Dedifferentiated amniotic fluid mesenchymal stem cell (primary cell): ENCODE data around the gene SRD5A3.

Source experiments
- DNase-seq: peaks from one replicate; pipeline ENCODE4 v3.0.0-alpha.2; 2016; ENCODE audit errors: extremely low spot score

The SRD5A3 gene

DNA sequence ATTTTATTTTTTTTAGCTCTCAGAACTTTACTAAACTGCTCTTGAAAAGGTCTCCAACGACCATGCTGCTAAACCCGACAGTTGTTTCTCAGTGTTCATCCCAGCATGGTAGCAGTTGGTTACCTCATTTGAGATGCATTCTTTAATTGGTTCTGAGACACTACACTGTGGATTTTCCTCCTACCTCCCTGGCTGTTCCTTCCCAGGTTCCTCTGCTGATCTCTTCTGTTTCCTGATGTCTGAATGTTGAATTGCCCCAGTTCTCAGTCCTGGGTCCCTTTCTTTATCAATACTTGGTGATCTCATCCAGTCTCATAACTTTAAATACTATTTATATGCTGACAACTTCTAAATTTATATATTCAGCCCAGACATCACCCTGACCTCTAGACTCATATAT lies 30.7 kb downstream of the SRD5A3 start:
- DNase-seq: no peak

DNA sequence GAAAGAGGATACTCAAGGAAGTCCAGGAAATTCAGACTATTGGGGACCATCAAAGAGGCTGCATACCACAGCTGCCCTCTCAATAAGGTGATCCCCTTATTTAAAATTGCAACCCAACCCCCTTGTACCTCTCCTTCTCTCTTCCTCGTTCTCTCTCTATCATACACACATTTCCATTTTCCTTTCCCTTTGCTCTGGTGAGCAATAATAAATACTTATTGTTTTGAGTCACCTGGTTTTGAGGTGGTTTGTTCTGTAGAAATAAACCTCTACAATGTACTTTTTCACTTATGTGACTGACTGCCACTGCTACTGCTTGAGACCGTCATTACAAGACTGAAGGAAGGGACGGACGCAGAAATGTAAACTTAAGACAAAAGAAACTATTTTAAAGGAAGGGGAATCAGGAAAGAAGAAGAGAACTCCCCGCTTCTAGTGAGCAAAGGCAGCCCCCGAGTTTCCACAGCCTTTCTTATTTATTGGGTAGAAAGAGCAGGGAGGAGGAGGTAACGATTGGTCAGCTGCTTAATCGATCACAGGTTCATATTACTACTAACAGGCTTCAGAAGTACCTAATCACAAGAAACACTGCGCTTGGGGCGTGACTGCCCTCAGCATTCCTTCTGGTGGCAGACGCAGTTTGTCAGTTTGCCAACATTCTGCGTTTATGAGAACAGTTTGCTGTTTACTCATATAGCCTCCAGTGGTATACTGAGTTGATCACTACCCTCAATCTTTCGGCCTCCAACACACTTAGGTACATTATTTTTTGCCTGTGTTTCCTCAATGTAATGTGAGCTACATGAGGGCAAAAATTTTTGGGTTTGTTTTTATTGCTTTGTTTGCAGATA lies 32.8 kb downstream of the SRD5A3 start:
- peak; percentile 66 for DNase-seq

DNA sequence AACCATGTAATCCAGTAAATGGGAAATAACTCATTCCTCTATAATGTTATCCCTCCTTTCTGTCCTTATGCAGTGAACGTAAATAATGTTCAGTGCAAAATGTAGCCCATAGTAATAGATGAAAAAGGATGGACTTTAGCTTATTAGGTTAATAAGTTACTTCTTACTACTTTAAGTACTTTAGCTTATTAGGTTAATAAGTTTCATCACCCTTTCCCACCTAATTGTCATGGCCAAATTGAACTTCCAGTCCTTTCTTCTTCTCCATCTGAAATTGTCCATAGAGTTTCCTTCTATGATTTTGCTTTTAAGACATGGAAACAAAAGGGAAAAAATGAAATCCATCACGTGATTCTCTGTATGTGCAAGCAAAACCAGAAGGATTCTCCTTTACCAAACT lies 34.5 kb downstream of the SRD5A3 start:
- no peak for DNase-seq

DNA sequence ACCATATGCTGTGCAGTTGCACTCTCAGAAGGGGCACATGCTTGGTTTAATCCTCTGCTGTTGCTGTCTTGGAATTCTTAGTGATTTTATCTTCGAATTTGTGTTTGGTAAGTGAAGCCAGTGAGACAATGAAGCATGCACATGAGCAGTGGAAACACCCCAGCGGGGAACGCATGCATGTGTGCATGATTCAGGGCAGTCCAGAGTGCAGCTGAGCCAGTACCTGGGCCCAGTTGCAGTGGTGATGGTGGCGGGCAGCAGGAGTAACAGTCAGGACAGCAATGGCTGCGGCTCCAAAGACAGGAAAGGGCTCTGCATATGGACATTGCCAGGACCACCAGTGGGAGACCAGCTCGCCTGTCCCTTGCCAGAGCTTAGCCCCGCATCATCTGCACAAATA lies 35.5 kb downstream of the SRD5A3 start:
- no peak for DNase-seq

DNA sequence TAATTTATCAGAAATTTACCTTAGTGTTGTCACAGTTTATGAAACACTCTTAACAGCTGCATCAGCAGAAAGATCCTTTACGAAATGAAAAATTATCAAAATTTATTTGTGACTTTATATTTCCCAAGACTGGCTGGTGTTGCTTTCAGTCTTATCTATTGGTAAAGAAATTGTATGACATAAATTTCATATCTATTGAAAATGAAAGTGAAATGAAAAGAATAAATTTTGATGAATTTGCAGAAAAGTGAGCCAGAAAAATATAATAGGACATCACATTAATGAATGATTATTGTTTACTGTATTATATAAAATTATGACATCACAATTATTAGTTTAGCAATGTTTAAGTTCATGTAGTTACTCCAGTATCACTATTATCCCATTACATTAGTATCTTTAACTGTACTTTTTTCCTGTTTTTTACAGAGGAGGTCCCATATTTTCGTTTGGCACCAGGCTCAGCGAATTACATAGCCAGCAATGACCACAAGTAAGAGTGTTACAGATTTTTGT lies 36.5 kb downstream of the SRD5A3 start:
- DNase-seq: no peak

DNA sequence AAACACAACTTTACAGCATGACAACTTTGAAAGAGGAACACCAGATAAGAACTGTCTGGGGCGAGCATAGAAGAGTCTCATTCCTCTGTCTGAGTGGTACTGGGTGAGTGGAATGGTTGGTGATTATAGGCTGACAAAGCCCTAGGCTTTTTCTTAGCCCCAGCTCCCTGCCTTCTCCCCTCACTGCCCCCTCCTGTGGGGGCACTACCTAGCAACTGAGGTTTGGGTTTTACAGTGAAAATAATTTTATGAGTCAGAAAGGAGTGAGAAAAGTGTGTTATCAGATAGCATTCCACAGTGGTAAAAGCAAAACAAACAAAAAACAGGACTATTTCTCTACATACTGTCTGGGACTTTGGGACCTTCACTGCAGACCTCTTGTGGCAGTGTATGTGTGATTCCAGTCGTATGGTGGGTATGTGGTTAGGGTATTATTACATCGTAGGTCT lies 39.2 kb downstream of the SRD5A3 start:
- DNase-seq: no peak

DNA sequence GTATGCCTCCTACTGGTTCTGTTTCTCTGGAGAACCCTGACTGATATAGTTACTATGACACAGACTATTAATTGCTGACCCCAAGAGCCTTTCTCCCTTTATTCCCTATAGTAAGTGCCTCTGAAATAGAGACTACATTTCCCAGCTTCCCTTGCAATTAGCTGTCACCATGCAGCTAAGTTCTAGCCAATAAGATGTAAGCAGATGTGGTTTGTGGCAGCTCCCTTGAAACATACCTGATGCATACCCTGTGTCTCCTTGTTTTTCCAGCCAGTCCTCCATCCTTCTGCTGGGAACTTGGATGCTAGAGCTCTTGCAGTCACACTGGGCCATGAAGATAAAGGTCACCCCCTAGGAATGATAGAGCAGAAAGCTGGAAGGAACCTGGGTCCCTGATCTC lies 40.0 kb downstream of the SRD5A3 start:
- DNase-seq: no peak

DNA sequence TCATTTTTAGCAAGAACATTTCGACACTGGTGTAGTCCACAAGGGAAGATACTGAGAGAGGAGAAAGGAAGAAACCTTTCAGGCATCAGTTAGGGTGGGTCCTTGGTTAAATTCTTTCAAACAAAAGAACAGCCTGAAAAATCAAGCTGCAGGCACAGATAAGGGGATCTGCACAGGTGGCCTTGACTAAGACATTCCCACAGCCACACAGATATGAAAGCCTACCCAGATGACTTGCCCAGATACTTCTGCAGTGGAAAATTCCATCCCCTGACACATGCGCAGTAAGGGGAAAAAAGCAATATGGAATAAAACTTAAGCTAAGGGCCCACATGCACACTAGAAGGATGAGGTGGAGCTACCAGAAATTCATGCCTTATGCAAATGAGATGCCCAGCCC lies 40.8 kb downstream of the SRD5A3 start:
- DNase-seq: no peak

DNA sequence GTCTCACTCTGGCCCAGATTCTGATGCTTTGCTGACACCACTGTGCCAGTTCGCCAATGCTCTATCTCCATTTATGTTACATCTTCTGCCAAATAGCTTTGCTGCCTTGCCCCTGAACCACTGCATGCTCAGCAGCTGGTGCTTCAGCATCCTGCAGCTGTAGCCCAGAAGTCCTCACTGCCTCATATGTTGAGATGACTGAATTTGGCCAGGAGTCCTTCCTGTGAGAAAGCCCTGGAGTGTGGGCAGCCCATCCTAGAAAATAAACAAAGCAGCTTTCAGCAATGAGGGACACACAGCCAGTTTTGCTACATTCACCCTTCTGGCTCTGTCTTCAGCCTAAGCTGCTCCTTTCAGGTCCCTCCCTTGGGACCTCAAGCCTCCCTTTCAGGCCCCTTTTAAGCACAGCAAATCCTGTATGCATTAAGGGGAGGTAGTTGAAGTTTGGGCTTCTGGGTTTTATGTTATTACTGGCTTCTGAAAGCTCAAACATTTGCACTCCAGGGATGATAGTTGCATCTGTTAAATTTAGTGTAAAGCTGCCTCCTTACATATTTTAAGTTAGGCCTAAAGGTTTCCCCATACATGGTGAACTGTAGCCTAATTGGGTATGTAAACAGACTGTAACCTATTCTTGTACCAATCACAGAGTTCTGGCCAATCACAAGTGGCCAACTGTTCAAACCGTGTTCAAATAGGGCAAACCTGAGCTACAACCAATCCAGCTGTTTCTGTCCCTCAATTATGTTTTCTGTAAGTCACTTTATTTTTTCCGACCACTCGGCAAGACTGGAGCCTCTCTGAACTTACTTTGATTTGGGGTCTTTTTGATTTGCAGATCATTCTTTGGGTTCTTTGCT lies 47.6 kb downstream of the SRD5A3 start:
- DNase-seq: peak; percentile 15

DNA sequence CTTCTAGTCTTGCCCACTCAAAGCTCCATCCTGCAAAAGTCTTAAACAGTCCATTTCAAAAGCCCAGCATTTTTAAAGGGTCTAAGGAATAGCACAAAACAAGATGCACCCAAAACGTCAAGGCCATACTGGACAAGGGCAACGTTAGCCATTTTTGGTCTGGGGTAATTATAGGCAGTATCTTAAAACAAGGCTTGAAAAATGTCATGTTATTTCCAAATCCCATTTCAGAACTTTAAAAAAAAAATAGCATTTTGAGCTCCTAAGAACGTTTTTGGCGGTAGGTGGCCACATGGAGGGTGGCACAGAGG lies 49.1 kb downstream of the SRD5A3 start:
- DNase-seq: no peak

DNA sequence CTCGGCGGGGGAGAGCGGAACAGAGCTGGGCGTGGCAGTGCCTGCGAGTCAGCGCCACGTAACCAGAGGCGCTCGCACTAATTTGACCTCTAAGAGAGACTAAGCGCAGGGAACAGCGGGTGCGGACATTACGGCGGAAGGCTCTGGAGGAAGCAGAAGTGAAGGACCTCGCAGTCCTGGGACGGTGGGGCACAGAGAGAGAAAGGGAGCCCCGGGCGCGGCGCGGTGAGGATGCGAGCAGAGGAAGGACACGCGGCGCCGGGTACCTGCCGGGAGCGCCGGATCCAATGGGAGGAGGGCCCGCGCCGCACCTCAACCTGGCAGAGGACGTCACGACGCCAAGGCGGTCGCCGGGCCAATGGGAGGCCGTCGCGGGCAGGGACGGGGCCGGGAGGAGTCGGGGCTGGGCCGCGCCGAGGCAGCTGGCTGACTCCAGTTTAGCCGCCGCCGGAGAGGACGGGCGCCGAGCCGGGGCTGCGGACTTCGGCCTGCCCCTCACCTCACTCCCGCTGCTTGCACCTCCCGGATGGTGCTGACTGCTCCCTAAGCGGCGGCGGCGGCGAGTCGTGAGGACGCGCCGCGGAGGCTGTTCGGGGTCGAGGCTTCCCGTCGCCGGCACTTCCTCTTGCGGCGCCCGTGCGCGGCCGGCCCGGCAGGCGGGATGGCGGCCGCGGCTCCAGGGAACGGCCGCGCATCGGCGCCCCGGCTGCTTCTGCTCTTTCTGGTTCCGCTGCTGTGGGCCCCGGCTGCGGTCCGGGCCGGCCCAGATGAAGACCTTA lies 49.7 kb downstream of the SRD5A3 start, which contains the start of gene TMEM165:
Gene TMEM165 (plus strand): TSS at position 429 of the 779 bp plus-strand sequence. CDS start 233 bp downstream, at position 662.
- DNase-seq: peak; percentile 72

DNA sequence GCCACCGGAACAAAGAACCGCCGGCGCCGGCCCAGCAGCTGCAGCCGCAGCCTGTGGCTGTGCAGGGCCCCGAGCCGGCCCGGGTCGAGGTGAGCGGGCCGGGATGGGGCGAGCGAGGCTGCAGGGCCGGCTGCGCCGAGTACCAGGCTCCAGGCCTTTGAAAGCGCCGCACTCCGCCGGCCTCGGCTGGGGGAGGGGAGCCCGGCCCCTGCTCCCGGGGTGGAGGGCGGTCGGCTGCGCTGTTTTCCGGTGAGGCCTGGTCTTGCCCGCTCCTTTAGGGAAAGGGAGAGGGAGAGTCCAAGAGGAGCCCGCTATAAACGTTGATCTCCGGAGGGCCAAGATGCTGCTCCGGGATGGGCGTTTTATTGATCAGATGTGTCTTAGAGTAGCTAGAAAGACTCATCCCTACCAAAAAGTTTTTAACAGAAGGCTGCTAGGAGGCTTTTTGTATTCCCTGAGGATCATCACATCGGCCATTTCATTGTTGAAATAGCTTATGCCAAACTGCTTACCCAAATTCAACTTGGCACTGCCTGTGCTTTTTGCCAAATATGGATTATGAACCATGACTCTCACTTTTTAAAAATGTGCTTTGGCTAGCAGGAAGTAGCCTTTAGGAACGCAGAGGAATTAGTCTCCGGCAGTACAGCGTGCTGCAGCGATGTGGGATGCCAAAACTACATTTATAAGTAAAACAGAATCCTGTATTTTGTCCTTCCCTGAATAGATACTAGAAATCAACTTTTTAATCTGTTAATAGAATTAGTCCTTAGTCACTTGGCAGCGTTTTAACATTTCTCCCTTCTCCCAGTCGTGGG lies 50.5 kb downstream of the SRD5A3 start:
- DNase-seq: peak; percentile 47

DNA sequence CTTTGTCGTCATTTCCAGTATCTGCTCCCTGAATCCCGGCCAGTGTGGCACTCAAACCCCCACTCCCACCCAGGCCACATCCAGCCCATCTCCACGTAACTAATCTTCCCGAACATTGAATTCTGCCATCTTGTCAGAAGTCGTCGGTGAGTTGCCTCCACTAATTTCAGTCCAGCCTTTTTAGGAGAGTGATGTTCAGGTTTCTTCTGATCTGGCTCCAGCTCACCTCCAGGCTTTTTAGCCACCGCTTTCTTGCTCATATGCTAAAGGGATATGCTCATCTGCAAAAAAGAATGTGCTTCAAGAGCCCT lies 51.0 kb downstream of the SRD5A3 start:
- no peak for DNase-seq

DNA sequence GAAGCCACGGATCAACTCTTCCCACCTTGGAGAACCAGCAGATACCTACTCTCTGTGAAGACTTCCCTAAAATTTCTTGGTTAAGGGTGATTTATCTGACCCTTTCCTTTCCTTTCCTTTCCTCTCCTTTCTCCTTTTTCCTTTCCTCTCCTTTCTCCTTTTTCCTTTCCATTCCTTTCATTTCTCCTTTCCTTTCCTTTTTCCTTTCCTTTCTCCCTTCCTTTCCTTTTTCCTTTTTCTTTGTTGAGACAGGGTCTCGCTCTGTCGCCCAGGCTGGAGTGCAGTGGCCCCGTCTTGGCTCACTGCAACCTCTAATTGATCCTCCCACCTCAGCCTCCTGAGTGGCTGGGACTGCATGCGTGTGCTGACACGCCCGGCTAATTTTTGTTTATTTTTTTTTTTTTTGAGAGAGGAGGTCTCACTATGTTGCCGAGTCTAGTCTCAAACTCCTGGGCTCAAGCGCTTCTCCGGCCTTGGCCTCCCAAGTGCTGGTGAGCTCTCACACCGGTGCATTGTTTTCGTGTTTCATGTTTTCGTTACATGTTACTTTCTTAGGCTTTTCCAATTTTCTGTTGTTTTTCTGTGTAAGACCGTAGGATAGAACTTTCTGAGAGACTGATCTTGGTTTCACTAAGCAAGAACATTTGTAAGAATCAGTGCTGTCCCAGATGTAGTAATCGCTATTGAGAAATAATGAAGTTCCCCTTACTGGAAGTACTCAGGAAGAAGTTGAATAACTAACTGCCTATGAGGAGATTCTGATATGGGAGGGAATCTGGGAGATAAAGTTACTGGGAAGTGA lies 51.7 kb downstream of the SRD5A3 start:
- DNase-seq: peak; percentile 48

DNA sequence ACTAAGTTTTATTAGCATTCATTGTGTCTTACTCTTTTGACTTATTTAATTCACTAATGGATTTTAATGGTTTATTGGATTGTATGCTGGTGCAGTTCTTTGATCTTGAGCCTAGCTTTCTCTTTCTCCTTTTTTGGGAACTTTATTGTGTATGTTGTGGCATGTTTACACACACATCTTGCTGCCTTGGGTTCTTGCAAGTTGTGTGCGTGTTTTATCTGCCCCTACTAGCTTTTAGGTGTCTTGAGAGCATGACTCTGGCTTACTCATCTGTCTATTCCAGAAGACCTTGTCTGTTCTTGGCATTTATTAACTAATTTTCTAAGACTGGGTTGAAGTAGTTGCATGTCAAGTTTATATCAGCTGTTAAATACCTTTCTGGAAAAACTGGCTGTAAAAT lies 52.4 kb downstream of the SRD5A3 start:
- no peak for DNase-seq

DNA sequence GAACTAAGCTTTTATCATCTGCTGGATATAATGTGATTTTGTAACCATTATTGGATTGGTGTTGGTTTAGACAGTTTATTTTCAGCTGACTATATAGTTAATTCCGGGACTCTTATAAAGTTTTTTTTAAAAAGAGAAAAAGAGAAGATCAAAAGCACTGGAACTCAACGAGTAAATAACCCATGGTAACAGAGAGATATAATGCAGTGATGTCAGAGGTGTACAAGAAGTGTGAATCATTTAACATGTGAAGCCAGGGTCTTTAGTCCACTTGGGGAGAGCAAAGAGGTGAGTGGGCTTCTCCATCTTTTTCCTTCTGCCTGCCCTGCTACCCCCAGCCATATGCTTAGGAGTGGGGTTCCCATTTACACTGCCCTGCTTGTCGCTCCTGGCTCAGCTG lies 52.9 kb downstream of the SRD5A3 start:
- DNase-seq: no peak

DNA sequence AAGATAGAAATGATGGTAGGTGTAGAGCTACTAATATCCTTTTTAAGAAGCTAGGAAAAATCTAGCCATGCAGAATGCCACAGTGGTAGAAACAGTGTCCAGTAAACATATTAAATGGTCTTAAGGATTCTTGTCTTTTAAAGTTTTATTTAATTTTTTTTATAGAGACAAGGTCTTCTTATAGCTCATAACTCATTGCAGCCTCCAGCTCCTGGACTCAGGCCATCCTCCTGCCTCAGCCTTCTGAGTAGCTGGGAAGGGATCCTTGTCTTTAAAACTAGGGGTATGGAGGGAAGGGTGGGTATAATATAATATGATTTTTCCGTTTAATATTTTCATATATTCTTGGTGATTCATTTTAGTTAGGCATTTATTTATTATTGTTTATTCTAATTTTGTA lies 53.5 kb downstream of the SRD5A3 start:
- no peak for DNase-seq

DNA sequence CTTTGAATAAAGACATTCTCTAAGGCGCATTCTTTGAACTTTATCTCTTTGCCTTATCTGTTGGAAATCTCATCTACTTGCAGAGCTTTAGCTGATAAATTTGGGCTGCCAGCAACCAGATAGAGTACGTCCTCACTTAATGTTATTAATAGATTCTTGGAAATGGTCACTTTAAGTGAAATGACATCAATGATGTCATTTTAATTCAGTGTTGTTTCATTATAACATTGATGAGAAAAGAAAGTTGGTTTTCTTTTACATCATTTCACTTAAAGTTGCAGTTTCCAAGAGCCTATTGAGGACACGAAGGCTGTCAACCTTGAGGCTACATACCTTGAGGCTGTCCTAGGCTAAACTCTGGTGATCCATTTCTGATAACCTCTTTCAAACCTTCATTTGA lies 59.0 kb downstream of the SRD5A3 start:
- DNase-seq: no peak

DNA sequence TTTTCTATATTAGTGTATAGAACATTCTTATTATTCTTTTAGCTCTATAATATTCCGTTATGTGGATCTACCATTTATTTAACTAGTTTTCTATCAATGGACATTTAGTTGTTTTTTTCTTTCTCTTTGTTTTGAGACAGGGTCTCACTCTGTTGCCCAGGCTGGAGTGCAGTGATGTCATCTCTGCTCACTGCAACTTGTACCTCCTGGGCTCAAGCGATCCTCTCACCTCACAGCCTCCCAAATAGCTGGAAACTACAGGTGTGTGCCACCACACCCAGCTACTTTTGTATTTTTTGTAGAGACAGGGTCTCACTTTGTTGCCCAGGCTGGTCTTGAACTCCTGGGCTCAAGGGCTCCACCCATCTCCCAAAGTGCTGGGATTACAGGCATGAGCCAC lies 60.5 kb downstream of the SRD5A3 start:
- DNase-seq: no peak

DNA sequence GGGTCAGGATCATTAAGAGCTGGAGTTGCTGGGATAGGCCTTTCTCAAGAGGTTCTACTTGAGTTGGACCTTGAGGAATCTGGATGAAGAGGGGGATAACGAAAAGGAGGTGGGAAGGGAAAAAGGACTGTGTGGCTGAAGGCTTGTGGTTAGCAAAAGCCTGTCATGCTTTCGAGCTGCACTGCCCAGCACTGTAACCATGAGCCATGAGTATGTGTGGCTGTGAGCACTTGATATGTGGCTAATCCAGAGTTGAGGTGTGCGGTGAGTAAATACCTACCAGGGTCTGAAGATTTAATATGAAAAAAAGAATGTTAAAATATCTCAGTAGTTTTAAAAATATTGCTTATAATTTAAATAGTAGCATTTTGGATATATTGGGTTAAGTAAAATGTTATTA lies 61.1 kb downstream of the SRD5A3 start:
- no peak for DNase-seq
